ENCODE measurements around the gene OLFML2A. TPM values are rescaled to one million over a fixed set of nuclear protein-coding genes. Genes with fewer than 3 reads are reported as not detected.

Gene OLFML2A
- total and polyA plus RNA-seq, 2 donors (not counting 1 experiment from before 2014, with no cell fraction given), result 0.76 to 0.88 TPM

GRCh38 chr9:124780060-124780756, 3.3 kb downstream of the OLFML2A start:
- peaks cover 0 to 23% (median 15%) of the 10 kb centered on the region in 4 experiments for H3K27me3 ChIP-seq (replicated peaks in 1 of 4; ENCODE audit: control extremely low read depth in 1 of 4, control insufficient read depth in 3 of 4, insufficient read depth in 4 of 4, low read length in 3 of 4)
- H4K20me1 ChIP-seq (ENCODE audit: control insufficient read depth, insufficient read depth, low read length, poor library complexity, severe bottlenecking), result no peaks in the 10 kb centered on the region
- Mint-ChIP-seq H3K9me3 (ENCODE audit: insufficient read depth) (no peaks in the 10 kb centered on the region), H3K4me3 (no peak overlapping the region), H3K27ac (no peak overlapping the region), H3K4me1 (peaks cover 15% of the 10 kb centered on the region), H3K27me3 (peaks cover 10% of the 10 kb centered on the region)
- WGBS (ENCODE audit: insufficient coverage), result 95% methylated on average over 12 of the region's 14 CpGs
- ChIA-PET POLR2A (interaction anchor here (0.6 kb wide), 1 partner anchor 11 kb away, joined by 3 read pairs; no protein-coding TSS in a partner anchor), CTCF (interaction anchor here (1.0 to 12.0 kb wide), 2 partner anchors 72 to 361 kb away, joined by 3 to 345 read pairs; partner anchors contain the start of gene WDR38)
- DNase-seq (no peak), ATAC-seq (ENCODE audit: low read depth) (no peak)
- no peak overlapping the region for H3K4me3 ChIP-seq (ENCODE audit: control extremely low read depth in 1 of 5, extremely low read depth in 1 of 5, insufficient read depth in 1 of 5, low read depth in 2 of 5, low read length in 4 of 5)
- H2AFZ ChIP-seq (ENCODE audit: insufficient read depth, low read depth, low read length, poor library complexity, severe bottlenecking), result no peak overlapping the region
- H3K36me3 ChIP-seq (replicated peaks in 1 of 2; ENCODE audit: control extremely low read depth in 1 of 2, control insufficient read depth in 1 of 2, extremely low read depth in 1 of 2, insufficient read depth in 2 of 2, low read length in 1 of 2), result no peaks in the 10 kb centered on the region
- no peak overlapping the region for H3K4me2 ChIP-seq (replicated peaks; ENCODE audit: low read depth, low read length, poor library complexity, severe bottlenecking)
- no peaks in the 10 kb centered on the region for H3K79me2 ChIP-seq (ENCODE audit: control insufficient read depth, insufficient read depth, low read length)
- no peak overlapping the region for H3K9ac ChIP-seq (ENCODE audit: low read length)
- H3K27ac ChIP-seq (ENCODE audit: low read length in 2 of 2), result no peak overlapping the region
- H3K9me3 ChIP-seq (ENCODE audit: control extremely low read depth in 1 of 3, control insufficient read depth in 2 of 3, insufficient read depth in 1 of 3, low read length in 2 of 3), result peaks cover 0 to 9% (median 0%) of the 10 kb centered on the region in 3 donors
- TF ChIP-seq EZH2 (IDR thresholded peaks at IDR 0.05; ENCODE audit: borderline replicate concordance, insufficient read depth, low read depth, low read length, poor library complexity, severe bottlenecking), result no peak
- no peak for TF ChIP-seq CTCF (IDR thresholded peaks at IDR 0.05)
- peaks cover 14 to 17% of the 10 kb centered on the region in 2 donors for H3K4me1 ChIP-seq (ENCODE audit: control insufficient read depth in 2 of 2, insufficient read depth in 2 of 2, low read length in 2 of 2)
- intact Hi-C loops (cut with micrococcal nuclease), result no loop called here

- Histone ChIP-seq H3K27me3 (replicated peaks in 1 of 4; ENCODE audit: control extremely low read depth in 1 of 4, control insufficient read depth in 3 of 4, insufficient read depth in 4 of 4, low read length in 3 of 4) (peaks cover 0 to 18% (median 11%) of the 10 kb centered on the region in 4 experiments), H3K4me2 (replicated peaks; ENCODE audit: low read depth, low read length, poor library complexity, severe bottlenecking) (no peak overlapping the region), H3K79me2 (ENCODE audit: control insufficient read depth, insufficient read depth, low read length) (no peaks in the 10 kb centered on the region), H3K9me3 (ENCODE audit: control extremely low read depth in 1 of 3, control insufficient read depth in 2 of 3, insufficient read depth in 1 of 3, low read length in 2 of 3) (peaks cover 0 to 9% (median 0%) of the 10 kb centered on the region in 3 donors), H3K4me3 (ENCODE audit: control extremely low read depth in 1 of 5, extremely low read depth in 1 of 5, insufficient read depth in 1 of 5, low read depth in 2 of 5, low read length in 4 of 5) (no peak overlapping the region), H2AFZ (ENCODE audit: insufficient read depth, low read depth, low read length, poor library complexity, severe bottlenecking) (no peak overlapping the region), H3K27ac (ENCODE audit: low read length in 2 of 2) (no peak overlapping the region), H3K9ac (ENCODE audit: low read length) (no peak overlapping the region), H3K36me3 (replicated peaks in 1 of 2; ENCODE audit: control extremely low read depth in 1 of 2, control insufficient read depth in 1 of 2, extremely low read depth in 1 of 2, insufficient read depth in 2 of 2, low read length in 1 of 2) (no peaks in the 10 kb centered on the region), H3K4me1 (ENCODE audit: control insufficient read depth in 2 of 2, insufficient read depth in 2 of 2, low read length in 2 of 2) (peaks cover 14 to 17% of the 10 kb centered on the region in 2 donors), H4K20me1 (ENCODE audit: control insufficient read depth, insufficient read depth, low read length, poor library complexity, severe bottlenecking) (no peaks in the 10 kb centered on the region)
- TF ChIP-seq EZH2 (IDR thresholded peaks at IDR 0.05; ENCODE audit: borderline replicate concordance, insufficient read depth, low read depth, low read length, poor library complexity, severe bottlenecking) (no peak), CTCF (IDR thresholded peaks at IDR 0.05) (no peak)
- Mint-ChIP-seq H3K27ac (no peak overlapping the region), H3K4me3 (no peak overlapping the region), H3K4me1 (peaks cover 13% of the 10 kb centered on the region), H3K27me3 (peaks cover 8% of the 10 kb centered on the region), H3K9me3 (ENCODE audit: insufficient read depth) (no peaks in the 10 kb centered on the region)
- ATAC-seq (ENCODE audit: low read depth) (no peak), DNase-seq (no peak)
- 100% methylated on average over 1 of the region's 4 CpGs for WGBS (ENCODE audit: insufficient coverage)
- CTCF ChIA-PET, result no interaction called here
- intact Hi-C loops (cut with micrococcal nuclease), result no loop called here
- POLR2A ChIA-PET, result no interaction called here
These were observed 3.8 kb downstream of the OLFML2A start for GRCh38 chr9:124780757-124781151.

Measured in B cell (primary cell).